OCI-M2 (cell line): ENCODE results near the gene EPB41L2.
"Not testable (repeated sequence)": the region's sequence is repeated elsewhere in the genome, so short reads cannot be mapped to it uniquely, and the experiment has no call there.

Experiments
- DNase-seq: peaks from one replicate; lab custom pipeline; 2025; ENCODE audit not compliant: unreplicated experiment; lab: John Stamatoyannopoulos, UW

EPB41L2 gene

DNA sequence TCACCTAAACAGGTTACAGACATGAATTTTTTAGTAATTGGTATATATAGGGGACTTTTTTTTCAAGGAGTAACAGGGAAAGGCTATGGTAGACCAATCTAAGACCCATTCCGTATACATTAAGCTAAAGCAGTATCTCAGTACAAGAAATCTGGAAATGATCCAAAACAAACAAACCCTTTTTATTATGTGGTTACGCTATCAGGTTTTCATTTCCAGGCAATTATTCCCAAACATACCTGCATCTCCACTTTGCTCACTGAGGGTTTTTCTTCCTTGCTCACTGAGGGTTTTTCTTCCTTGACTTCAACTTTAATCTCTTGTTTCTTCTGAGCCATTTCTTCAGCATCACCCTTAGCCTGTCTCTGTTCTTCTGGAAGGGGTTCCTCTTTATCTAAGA is 107.3 kb downstream of the EPB41L2 start:
- DNase-seq, result no peak

DNA sequence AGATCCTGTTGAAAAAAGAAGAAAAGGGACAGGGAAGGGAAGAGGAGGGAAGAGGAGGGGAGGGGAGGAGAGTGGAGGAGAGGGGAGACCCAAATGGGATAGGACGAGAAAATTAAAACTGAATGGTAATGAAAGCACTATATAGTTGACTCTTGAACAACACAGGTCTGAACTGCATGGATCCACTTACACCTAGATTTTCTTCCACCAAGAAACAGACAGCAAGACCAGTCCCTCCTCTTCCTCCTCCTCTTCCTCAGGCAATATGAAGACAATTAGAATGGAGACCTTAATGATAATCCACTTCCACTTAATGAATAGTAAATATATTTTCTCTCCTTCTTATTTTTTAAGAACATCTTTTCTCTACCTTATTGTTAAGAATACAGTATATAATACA is 113.5 kb downstream of the EPB41L2 start:
- DNase-seq, result no peak

DNA sequence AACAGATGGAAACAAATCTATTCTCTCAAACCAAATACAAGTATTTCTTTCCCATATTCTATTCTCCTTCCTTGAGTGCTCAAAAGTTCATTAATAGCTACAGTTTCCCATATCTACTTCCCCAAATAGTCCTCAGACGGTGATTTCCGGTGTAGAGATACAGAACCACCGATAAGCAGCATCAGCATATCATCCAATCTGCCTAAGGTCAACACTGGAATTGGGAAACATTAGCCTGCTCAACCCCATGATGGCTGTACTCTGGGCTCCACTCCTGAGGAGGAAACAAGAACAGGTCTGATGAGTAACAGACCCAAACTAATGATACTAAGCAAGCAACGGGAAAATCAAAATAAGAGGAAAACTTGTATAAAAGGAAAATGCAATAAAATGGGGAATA is 115.6 kb downstream of the EPB41L2 start:
- DNase-seq, result no peak

- DNase-seq, result no peak
Observed at GRCh38 chr6:130946076-130946475, 117.0 kb downstream of the EPB41L2 start.

DNA sequence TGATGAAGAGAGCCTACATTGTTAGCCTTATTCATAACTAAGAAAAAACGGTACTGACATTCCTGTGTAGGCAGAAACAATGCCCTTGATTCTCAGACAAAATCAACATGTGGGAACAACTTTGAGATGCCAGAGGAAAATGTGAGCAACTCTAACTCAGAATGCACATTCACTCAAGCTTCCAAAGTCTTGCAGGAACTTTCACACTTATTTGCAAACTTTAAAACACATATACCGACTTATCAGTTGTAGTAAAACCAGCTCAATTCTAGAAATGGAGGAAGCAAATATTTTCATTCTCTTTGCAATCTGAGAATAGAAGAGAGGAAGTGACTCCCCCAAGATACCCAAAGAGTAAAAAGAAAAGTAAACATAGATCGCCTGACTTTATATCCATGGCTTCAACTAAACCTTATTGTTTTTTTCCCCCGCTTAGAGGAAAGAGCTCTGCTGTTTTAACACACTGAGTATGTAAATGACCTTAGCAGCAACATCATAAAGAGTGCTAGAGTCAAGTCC is 117.6 kb downstream of the EPB41L2 start:
- no peak for DNase-seq

GRCh38 chr6:130944486-130944885 is 118.6 kb downstream of the EPB41L2 start:
- DNase-seq, result no peak

DNA sequence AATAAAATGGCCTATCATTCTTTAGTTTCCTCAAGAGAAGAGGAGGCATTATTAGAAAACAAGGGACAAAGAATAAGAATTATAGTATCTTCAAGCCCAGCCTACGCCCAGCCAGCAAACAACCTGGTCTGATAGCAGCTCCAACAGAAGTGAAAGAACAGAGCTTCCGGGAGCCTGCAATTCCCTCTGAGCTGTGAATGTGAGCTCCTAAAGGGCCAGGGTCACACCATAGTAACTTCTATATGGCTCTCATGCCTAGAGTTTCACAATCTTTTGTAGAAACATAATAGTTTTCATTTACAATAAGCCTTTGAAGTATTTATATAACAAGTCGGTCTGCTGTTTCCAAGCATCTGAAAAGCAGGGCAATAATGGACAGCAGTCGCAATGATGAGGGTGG is 119.3 kb downstream of the EPB41L2 start:
- no peak for DNase-seq

GRCh38 chr6:130942752-130943151 is 120.3 kb downstream of the EPB41L2 start:
- not testable (repeated sequence) for DNase-seq

DNA sequence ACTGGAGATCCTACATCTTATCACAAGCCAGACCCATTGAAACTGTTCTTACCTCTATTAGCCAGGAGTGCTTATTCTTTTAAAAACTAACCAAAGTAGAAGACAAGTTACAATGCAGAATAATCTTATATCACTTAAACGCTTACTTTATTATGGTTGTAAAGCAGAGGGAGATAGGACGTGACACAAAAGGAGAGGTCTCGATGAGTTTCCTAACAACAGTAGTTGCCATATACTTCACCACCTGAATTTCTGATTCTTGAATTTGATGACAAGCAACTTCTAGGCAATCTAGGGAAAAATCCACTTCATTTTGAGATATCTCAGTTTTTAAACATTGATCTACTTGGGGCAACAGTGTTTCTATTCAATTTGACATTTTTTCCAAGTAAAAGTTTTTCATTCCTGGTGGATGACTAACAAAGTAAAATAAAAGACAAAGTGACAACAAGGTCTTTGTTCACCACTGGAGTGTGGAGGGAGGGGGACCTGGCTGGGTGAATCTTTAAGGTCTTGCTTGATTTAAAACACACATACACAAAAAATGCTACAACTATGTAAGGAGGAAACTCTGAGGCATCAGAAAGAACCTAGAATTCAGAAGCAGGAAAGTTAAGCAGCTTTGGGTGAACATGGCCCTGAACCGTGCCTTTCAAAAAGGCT is 125.0 kb downstream of the EPB41L2 start:
- no peak for DNase-seq

GRCh38 chr6:130936933-130937332 is 126.1 kb downstream of the EPB41L2 start:
- DNase-seq, result no peak

- no peak for DNase-seq
Observed at GRCh38 chr6:130935978-130936377, 127.1 kb downstream of the EPB41L2 start.

GRCh38 chr6:130934848-130935585 is 128.0 kb downstream of the EPB41L2 start:
- no peak for DNase-seq

DNA sequence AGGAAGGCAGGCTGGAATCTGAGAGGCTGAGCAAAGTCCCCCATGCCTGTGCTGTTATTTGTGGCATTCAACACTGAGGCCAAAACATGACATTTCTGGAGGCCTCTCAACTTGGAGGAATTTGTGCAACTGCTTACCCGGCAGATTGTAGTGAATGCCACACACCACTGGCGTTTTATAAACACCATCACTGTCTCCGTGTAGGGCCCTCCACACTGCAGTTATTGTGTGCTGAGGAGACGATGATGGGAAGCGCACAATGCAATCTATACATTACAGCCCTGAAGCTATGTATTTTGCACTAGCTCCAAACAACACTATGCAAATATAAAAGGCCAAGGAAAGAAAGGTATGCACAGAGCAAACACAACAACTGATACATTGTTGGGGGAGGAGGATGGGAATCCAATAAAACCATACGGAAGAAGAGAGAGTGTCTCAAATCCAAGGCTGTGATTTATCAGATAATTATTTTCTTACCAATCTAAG is 129.3 kb downstream of the EPB41L2 start:
- DNase-seq, result no peak

- DNase-seq, result no peak
Observed at GRCh38 chr6:130932921-130933320, 130.1 kb downstream of the EPB41L2 start.

DNA sequence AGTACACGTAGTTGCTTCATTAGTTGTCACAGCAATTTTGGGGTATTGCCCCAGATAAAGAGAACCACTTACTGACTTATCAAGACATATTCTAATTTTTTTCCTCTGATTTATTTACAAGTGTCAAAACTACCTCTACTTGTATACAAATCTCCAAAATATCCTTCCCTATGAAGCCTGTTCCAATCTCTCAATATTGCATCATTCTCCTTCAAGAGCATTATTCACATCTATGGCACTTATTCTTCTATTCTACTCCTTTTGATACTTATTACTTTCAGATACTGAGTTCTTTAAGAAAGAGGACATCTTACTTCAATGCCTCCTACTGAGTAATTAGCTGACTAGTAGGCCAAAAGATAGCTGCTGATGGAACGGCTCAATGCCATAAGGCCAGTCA is 130.6 kb downstream of the EPB41L2 start:
- DNase-seq, result no peak

DNA sequence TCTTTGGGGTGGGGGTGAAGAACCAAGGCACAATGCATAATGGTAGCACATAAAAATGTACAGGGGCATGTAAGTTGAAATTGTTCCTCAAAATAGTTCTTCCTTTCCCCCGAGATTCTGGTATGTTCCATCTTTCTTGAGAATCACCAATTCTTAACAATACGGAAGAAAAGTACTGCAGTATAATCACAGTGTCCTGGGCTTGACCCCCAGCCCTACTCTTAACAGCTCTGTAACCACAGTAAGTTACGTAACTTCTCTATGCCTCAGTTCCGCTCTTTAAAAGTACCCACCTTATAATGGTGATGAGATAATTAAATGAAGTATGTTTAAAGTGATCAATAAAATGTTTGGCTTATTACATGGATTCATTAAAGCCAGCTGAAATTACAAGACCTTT is 131.4 kb downstream of the EPB41L2 start:
- DNase-seq, result no peak

DNA sequence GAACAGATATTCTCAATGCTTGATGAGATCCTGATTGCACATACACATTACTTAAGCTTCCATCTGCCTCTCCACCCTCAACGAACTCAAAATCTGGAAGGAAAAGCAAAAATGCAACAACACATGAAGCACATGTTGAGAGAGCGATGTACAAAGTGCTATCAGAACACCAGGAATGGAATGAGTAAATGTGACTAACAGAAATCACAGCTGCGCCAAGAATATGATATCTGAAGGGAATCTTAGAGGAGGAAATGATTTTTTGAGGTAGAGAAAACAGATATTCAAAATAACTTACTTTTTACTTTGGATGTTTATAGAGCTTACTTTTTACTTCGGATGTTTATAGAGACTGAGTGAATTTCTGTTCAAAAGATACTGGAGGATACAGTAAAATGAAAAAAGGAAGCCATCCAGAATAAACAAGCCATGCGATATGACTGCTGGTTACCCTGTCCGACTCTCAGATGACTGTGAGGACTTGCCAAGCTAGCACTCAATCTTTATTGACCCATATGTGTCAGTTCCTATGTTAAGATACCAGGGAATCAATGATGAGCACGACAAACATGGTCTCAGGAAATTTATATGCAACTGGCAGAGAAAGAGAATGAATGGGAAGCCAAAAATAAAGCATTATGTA is 133.9 kb downstream of the EPB41L2 start:
- no peak for DNase-seq

DNA sequence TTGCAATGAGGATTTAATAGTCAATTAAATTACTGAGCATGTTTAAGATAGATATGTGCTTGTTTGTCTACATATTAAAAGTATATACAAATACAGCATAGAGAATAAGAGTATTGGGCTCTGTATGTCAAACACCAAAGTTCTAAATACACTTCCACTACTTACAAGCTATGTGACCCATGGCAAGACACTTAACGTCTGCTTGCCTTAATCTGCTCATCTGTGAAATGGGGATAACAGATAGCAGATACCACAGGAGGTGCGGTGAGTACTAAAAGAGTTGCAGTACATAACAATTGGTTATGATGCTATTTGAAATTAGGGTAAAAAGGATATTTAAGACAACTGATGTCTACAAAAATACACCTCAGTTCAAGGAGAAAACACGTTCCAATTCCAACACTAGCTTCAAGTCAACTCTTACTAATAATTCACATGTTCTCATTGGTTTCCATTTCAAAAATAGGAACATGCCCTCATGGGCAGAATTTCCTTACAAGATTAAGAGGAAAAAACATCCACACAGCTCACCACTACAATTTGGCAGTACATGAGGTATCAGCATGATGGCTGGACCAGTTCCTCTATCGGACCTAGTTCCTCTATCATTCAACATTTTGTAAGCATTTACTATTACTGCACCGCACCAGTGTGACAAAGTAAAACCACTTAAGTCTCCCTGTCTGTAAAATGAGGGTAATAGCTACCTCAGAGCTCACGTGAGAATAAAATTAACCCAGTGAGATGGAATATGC is 134.7 kb downstream of the EPB41L2 start:
- no peak for DNase-seq

GRCh38 chr6:130927305-130927704 is 135.7 kb downstream of the EPB41L2 start:
- DNase-seq, result no peak

GRCh38 chr6:130923350-130923749 is 139.7 kb downstream of the EPB41L2 start:
- no peak for DNase-seq

DNA sequence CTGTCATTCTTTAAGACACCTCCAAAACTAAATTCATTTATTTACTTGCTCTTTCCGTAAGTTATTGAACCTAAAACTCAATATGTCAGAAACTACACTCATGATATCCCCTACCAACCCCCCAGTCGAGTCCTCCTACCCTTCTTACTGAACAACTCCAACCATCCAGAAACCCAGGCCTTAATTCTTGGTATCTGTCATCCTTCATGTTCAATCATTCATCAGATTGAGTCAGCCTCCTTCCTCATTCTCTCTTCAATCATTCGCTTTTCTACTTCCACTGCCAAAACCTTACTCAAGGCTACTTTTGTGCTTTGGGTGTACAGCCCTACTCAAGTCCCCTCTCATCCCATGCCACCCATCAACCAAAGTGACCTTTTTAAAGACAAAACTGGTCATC is 140.1 kb downstream of the EPB41L2 start:
- no peak for DNase-seq
